K562 (cell line): ENCODE results near the gene LAMA4. TPM values are rescaled to one million over a fixed set of nuclear protein-coding genes. Genes with fewer than 3 reads are reported as not detected.

Experiments used
- ATAC-seq: fragments of 200-7000 bp; cut with Tn5 transposase; 3 replicates; pipeline ENCODE4 v1.9.1; 2020; ENCODE audit warnings: moderate library complexity
- BruUV-seq: library from RNA; stranded (reverse); fragments of 400-500 nt; replicated peaks from 2 replicates; lab custom pipeline; 2021; lab: Mats Ljungman, UMichigan
- CTCF ChIA-PET: fragments of 300-600 bp; formaldehyde crosslinking; extraction: SDS; loops from one replicate; lab custom pipeline; 2021; ENCODE audit warnings: low intra/inter-chr PET ratio; lab: Yijun Ruan, JAX
- POLR2A ChIA-PET: fragments of 300-600, 350-650 bp; sonication (Branson Sonifier 250); formaldehyde crosslinking; extraction: SDS; loops from one replicate; lab custom pipeline; 2021; ENCODE audit warnings: antibody characterized with exemption, inconsistent platforms; lab: Yijun Ruan, JAX
- DNase-seq, 4 experiments: peaks; one replicate each; pipeline versions ENCODE4 v3.0.0 to v3.0.0-alpha.2; 2011 to 2018; ENCODE audit warnings: low spot score in 3 of 4, mixed read lengths in 3 of 4; ENCODE audit errors: extremely low read depth in 1 of 4
- FAIRE-seq: peaks from 2 replicates; lab custom pipeline; 2011; peaks lifted over from hg19 to GRCh38; lab: Jason Lieb, UNC
- H2AFZ ChIP-seq: 2 replicates; pipeline ENCODE4 v1.6.0; 2011; ENCODE audit warnings: low read depth, low read length, control low read depth, inconsistent platforms
- H3K27ac ChIP-seq: fragments of 200-600 bp; 3 replicates; pipeline ENCODE4 v1.8.0; 2011; ENCODE audit warnings: low read depth, mild to moderate bottlenecking, control low read depth, inconsistent platforms, low read length, moderate library complexity, mixed read lengths; ENCODE audit errors: extremely low read depth
- H3K27me3 ChIP-seq, 2 experiments: fragments of 300-600 bp in 1 of 2; 2 replicates in 1 of 2; 3 replicates in 1 of 2; pipeline versions ENCODE4 v1.6.0 to v1.8.0; 2011; ENCODE audit warnings: inconsistent platforms in 2 of 2, low read length in 2 of 2, mild to moderate bottlenecking in 1 of 2, mixed read lengths in 1 of 2, moderate library complexity in 1 of 2; ENCODE audit not compliant: control insufficient read depth in 2 of 2, insufficient read depth in 2 of 2
- H3K36me3 ChIP-seq: fragments of 300-600 bp; 3 replicates; pipeline ENCODE4 v1.8.0; 2011; ENCODE audit warnings: mild to moderate bottlenecking, low read length, inconsistent platforms; ENCODE audit not compliant: control insufficient read depth, insufficient read depth
- H3K4me1 ChIP-seq, 2 experiments: fragments of 200-600 bp in 1 of 2; replicated peaks in 1 of 2; 2 replicates in 1 of 2; 3 replicates in 1 of 2; pipeline versions ENCODE4 v1.5.1 to v1.8.0; 2011; ENCODE audit warnings: inconsistent platforms in 2 of 2, low read length in 2 of 2, mild to moderate bottlenecking in 1 of 2, mixed read lengths in 1 of 2, moderate library complexity in 1 of 2; ENCODE audit not compliant: control insufficient read depth in 2 of 2, insufficient read depth in 2 of 2
- H3K4me2 ChIP-seq: 2 replicates; pipeline ENCODE4 v1.6.1; 2011; ENCODE audit warnings: low read length, control low read depth, inconsistent platforms, mixed read lengths; ENCODE audit not compliant: insufficient read depth
- H3K4me3 ChIP-seq: fragments of 200-600 bp; sonication (generic), shearing (Covaris generic); 2 replicates; pipeline ENCODE4 v1.5.1; 2016; ENCODE audit warnings: control low read depth, inconsistent platforms
- H3K79me2 ChIP-seq: fragments of 200-600 bp; 3 replicates; pipeline ENCODE4 v1.8.0; 2011; ENCODE audit warnings: low read length, inconsistent platforms; ENCODE audit not compliant: control insufficient read depth, insufficient read depth
- H3K9ac ChIP-seq, 2 experiments: 2 replicates each; pipeline versions ENCODE4 v1.6.0 to v1.6.1; 2011; ENCODE audit warnings: low read depth in 2 of 2, low read length in 2 of 2, control low read depth in 1 of 2, inconsistent platforms in 1 of 2, mild to moderate bottlenecking in 1 of 2, mixed read lengths in 1 of 2; ENCODE audit not compliant: insufficient read depth in 1 of 2
- H3K9me1 ChIP-seq: one replicate; pipeline ENCODE4 v1.6.0; 2011; ENCODE audit warnings: inconsistent platforms, mild to moderate bottlenecking, low read length, moderate library complexity; ENCODE audit not compliant: control insufficient read depth, insufficient read depth
- H3K9me3 ChIP-seq: replicated peaks from 2 replicates; pipeline ENCODE4 v1.5.1; 2011; ENCODE audit warnings: low read depth, low read length, inconsistent platforms; ENCODE audit not compliant: control insufficient read depth, insufficient read depth
- H4K20me1 ChIP-seq: replicated peaks from 2 replicates; pipeline ENCODE4 v1.6.1; 2011; ENCODE audit warnings: low read length, inconsistent platforms, mixed read lengths; ENCODE audit not compliant: control insufficient read depth, insufficient read depth
- CBX8 ChIP-seq: fragments of 200-600 bp; sonication (generic); IDR thresholded peaks from 2 replicates; pipeline ENCODE4 v1.6.1; 2012; ENCODE audit warnings: borderline replicate concordance, mixed run types, low read depth, mild to moderate bottlenecking, moderate library complexity, mixed read lengths, low read length, control low read depth, inconsistent platforms; ENCODE audit not compliant: poor library complexity, severe bottlenecking; ENCODE audit errors: extremely low read depth
- CCNT2 ChIP-seq: IDR thresholded peaks from 2 replicates; pipeline ENCODE4 v1.6.1; 2011; ENCODE audit warnings: borderline replicate concordance, low read depth, mild to moderate bottlenecking, moderate library complexity, mixed read lengths, low read length; ENCODE audit not compliant: insufficient read length; ENCODE audit errors: extremely low read depth
- CXXC5 ChIP-seq: fragments of 250-450 bp; sonication (Bioruptor Pico); IDR thresholded peaks from 2 replicates; pipeline ENCODE4 v1.8.0; 2022; ENCODE audit warnings: inconsistent platforms, mild to moderate bottlenecking, moderate library complexity
- ESRRB ChIP-seq: fragments of 250-450 bp; sonication (Bioruptor Pico); IDR thresholded peaks from 2 replicates; pipeline ENCODE4 v1.5.0; 2020; ENCODE audit warnings: mild to moderate bottlenecking, moderate library complexity, borderline replicate concordance
- FUS ChIP-seq: fragments of 200-400 bp; formaldehyde crosslinking; optimal IDR thresholded peaks from 2 replicates; pipeline ENCODE3; 2017; ENCODE audit warnings: low read depth, low read length
- GTF2F1 ChIP-seq: IDR thresholded peaks from 2 replicates; pipeline ENCODE4 v1.6.1; 2011; ENCODE audit warnings: low read depth, low read length, improper control_type of control experiment
- MED1 ChIP-seq: sonication (generic); formaldehyde crosslinking; IDR thresholded peaks from 2 replicates; pipeline ENCODE4 v1.8.1; 2023; ENCODE audit warnings: missing genetic modification reagents, borderline replicate concordance
- NFRKB ChIP-seq: fragments of 450-650 bp; IDR thresholded peaks from 2 replicates; pipeline ENCODE4 v1.6.1; 2016; ENCODE audit warnings: low read depth
- POLR2B ChIP-seq: fragments of 450-650 bp; IDR thresholded peaks from 2 replicates; pipeline ENCODE4 v1.6.1; 2018; ENCODE audit warnings: low read depth; ENCODE audit not compliant: partially characterized antibody
- PTTG1 ChIP-seq: fragments of 450-650 bp; IDR thresholded peaks from 2 replicates; pipeline ENCODE4 v1.6.1; 2016; ENCODE audit warnings: low read depth, mild to moderate bottlenecking, missing genetic modification characterization, missing compliant biosample characterization
- RFX1 ChIP-seq: fragments of 450-650 bp; IDR thresholded peaks from 2 replicates; pipeline ENCODE4 v1.6.1; 2016; ENCODE audit warnings: mild to moderate bottlenecking, moderate library complexity
- RHOXF2B ChIP-seq: fragments of 250-450 bp; sonication (Bioruptor Pico); conservative IDR thresholded peaks from 2 replicates; pipeline ENCODE4 v1.5.1; 2021
- USF1 ChIP-seq: sonication (generic); formaldehyde crosslinking; IDR thresholded peaks from 2 replicates; pipeline ENCODE4 v1.9.0; 2022; ENCODE audit warnings: mild to moderate bottlenecking, missing genetic modification reagents
- ZBTB34 ChIP-seq: fragments of 250-450 bp; sonication (Bioruptor Pico); IDR thresholded peaks from 2 replicates; pipeline ENCODE4 v1.8.0; 2021; ENCODE audit warnings: mild to moderate bottlenecking, moderate library complexity
- ZNF586 ChIP-seq: fragments of 450-650 bp; formaldehyde crosslinking; conservative IDR thresholded peaks from 2 replicates; pipeline ENCODE4 v1.4.0; 2020; ENCODE audit warnings: mild to moderate bottlenecking, moderate library complexity
- WGBS: fragments of 100-300 bp; shearing (Covaris generic); methylation state at CpG from one replicate; pipeline ENCODE4 v1.1.6; 2016; ENCODE audit warnings: low coverage, mixed read lengths; ENCODE audit not compliant: insufficient coverage; ENCODE audit errors: missing lambda C conversion rate; 5-methylcytosine and 5-hydroxymethylcytosine counted together
- in situ Hi-C: fragments of 300-500 bp; cut with MboI; formaldehyde crosslinking; loops from 4 replicates; pipeline ENCODE4 v1.15.0; 2018; ENCODE audit warnings: inconsistent platforms, mixed read lengths
- intact Hi-C: fragments of 100-400 bp; cut with micrococcal nuclease; formaldehyde crosslinking; loops from 2 replicates; pipeline ENCODE4 v1.14.2; 2022
- polyA plus RNA-seq, 8 experiments: library from polyadenylated mRNA; depleted of rRNA in 4 of 8; stranded (reverse) in 5 of 8; unstranded in 3 of 8; fragments of >200 nt; fragmentation: Nextera tagmentation in 2 of 8; fragmentation: Illumina TruSeq in 1 of 8; extraction: Ambion mirVana in 2 of 8; extraction: Trizol in 1 of 8; gene quantifications; 2 replicates each; pipeline versions ENCODE4 v1.2.1 to v1.2.3, GENCODE V29; 2011 to 2014; ENCODE audit warnings: inconsistent platforms in 1 of 8, missing spikeins in 1 of 8
- total RNA-seq, 7 experiments: library from RNA; depleted of rRNA in 6 of 7; stranded (reverse); fragments of >200 nt in 6 of 7; fragmentation: Illumina TruSeq in 2 of 7; extraction: Trizol in 2 of 7; gene quantifications; 2 replicates each; pipeline versions ENCODE4 v1.2.1 to v1.2.3, GENCODE V29; 2011 to 2021; ENCODE audit warnings: low replicate concordance in 1 of 7

Gene LAMA4
- total and polyA plus RNA-seq, 9 of the 15 experiments (the other 6 are each of a cell fraction or from before 2014, with no cell fraction given), result 0.05 to 2.9 (median 0.51) TPM

GRCh38 chr6:112191509-112192020 is 62.8 kb downstream of the LAMA4 start:
- POLR2A ChIA-PET, result no interaction called here
- WGBS, result 2% methylated on average over 7 of the region's 7 CpGs
- in situ Hi-C loops, result loop anchor here (25.0 kb wide), 1 partner anchor 1721 kb away; no protein-coding TSS in a partner anchor

GRCh38 chr6:112190164-112190563 is 64.2 kb downstream of the LAMA4 start:
- H3K4me1 ChIP-seq, result no peaks in the 10 kb centered on the region
- no peaks in the 10 kb centered on the region for H3K36me3 ChIP-seq
- H3K79me2 ChIP-seq, result no peaks in the 10 kb centered on the region
- ChIA-PET CTCF (no interaction called here), POLR2A (no interaction called here)
- DNase-seq (no peak), ATAC-seq (no peak), FAIRE-seq (no peak)
- H4K20me1 ChIP-seq, result no peaks in the 10 kb centered on the region; the same call in 1 of the 2 replicates
- H3K9ac ChIP-seq, result no peak overlapping the region
- no TSS peak for BruUV-seq
- peaks cover 3 to 4% of the 10 kb centered on the region in 2 experiments; a peak in 3 of 5 replicates for H3K27me3 ChIP-seq
- no peaks in the 10 kb centered on the region for H3K9me3 ChIP-seq
- H3K27ac ChIP-seq, result no peak overlapping the region
- 6% methylated on average over 1 of the region's 1 CpG for WGBS
- in situ Hi-C loops (loop anchor here (25.0 kb wide), 1 partner anchor 1722 kb away; no protein-coding TSS in a partner anchor), intact Hi-C loops (no loop called here)
- no peak overlapping the region for H2AFZ ChIP-seq
- H3K9me1 ChIP-seq, result no peaks in the 10 kb centered on the region
- H3K4me2 ChIP-seq, result no peak overlapping the region
- H3K4me3 ChIP-seq, result no peak overlapping the region
- TF ChIP-seq ESRRB (CRISPR knock-in tag), result no peak
- TF ChIP-seq GTF2F1, result no peak
- TF ChIP-seq USF1 (CRISPR knock-in tag), result no peak
- TF ChIP-seq CBX8, result no peak
- TF ChIP-seq RHOXF2B, result no peak
- TF ChIP-seq ZBTB34, result no peak
- TF ChIP-seq NFRKB, result no peak
- no peak for TF ChIP-seq MED1 (CRISPR knock-in tag)
- TF ChIP-seq POLR2B, result no peak
- no peak for TF ChIP-seq CXXC5 (CRISPR knock-in tag)
- TF ChIP-seq FUS, result no peak
- TF ChIP-seq CCNT2, result no peak
- TF ChIP-seq ZNF586 (CRISPR knock-in tag), result no peak

More at GRCh38 chr6:112191509-112192020, 62.8 kb downstream of the LAMA4 start:
- CTCF ChIA-PET, result no interaction called here
- Histone ChIP-seq H3K9ac (no peak overlapping the region), H4K20me1 (no peaks in the 10 kb centered on the region; the same call in 1 of the 2 replicates), H3K27ac (no peak overlapping the region), H3K36me3 (no peaks in the 10 kb centered on the region), H2AFZ (no peak overlapping the region), H3K4me1 (no peaks in the 10 kb centered on the region), H3K79me2 (no peaks in the 10 kb centered on the region), H3K27me3 (peaks cover 0 to 3% of the 10 kb centered on the region in 2 experiments; a peak in 2 of 5 replicates), H3K9me3 (no peaks in the 10 kb centered on the region), H3K4me3 (no peak overlapping the region), H3K9me1 (no peaks in the 10 kb centered on the region), H3K4me2 (no peak overlapping the region)
- TF ChIP-seq RFX1 (peak; percentile 29; the same call in 1 of the 2 replicates), PTTG1 (no peak)
- no peak for ATAC-seq
- intact Hi-C loops, result no loop called here
- no peak for DNase-seq
- no peak for FAIRE-seq
- BruUV-seq, result no TSS peak
